Left lung (tissue), 10 donors: ENCODE data around the gene MCF2L2. TPM values are rescaled to one million over a fixed set of nuclear protein-coding genes. Genes with fewer than 3 reads are reported as not detected.

Experiments used
- ATAC-seq: fragments of 200-7000 bp; cut with Tn5 transposase; one replicate; pipeline ENCODE4 v1.9.1; 2020; ENCODE audit warnings: moderate library complexity
- DNase-seq, 4 donors: peaks; one replicate each; pipeline ENCODE4 v3.0.0-alpha.2; 2013 to 2020
- H3K27ac ChIP-seq, 2 donors: fragments of 200-600 bp; sonication (generic) in 1 of 2; one replicate each; pipeline versions ENCODE4 v1.5.0 to v1.8.0; 2020 to 2021
- H3K27me3 ChIP-seq, 2 donors: fragments of 200-600 bp; sonication (generic) in 1 of 2; one replicate each; pipeline versions ENCODE4 v1.5.0 to v1.8.0; 2020 to 2021
- H3K36me3 ChIP-seq, 2 donors: fragments of 200-600 bp; sonication (generic) in 1 of 2; one replicate each; pipeline versions ENCODE4 v1.5.0 to v1.8.0; 2020 to 2021
- H3K4me1 ChIP-seq, 2 donors: fragments of 200-600 bp; one replicate each; pipeline ENCODE4 v1.8.0; 2021
- H3K4me3 ChIP-seq, 2 donors: fragments of 200-600 bp; sonication (generic) in 1 of 2; one replicate each; pipeline versions ENCODE4 v1.5.0 to v1.8.0; 2020 to 2021; ENCODE audit warnings: mild to moderate bottlenecking in 1 of 2
- H3K9me3 ChIP-seq, 2 donors: fragments of 200-600 bp; sonication (generic) in 1 of 2; one replicate each; pipeline versions ENCODE4 v1.5.0 to v1.8.0; 2020 to 2021
- CTCF ChIP-seq, 2 donors: fragments of 200-600 bp; sonication (generic) in 1 of 2; IDR thresholded peaks; one replicate each; pipeline versions ENCODE4 v1.5.0 to v1.8.0; 2021; ENCODE audit warnings: antibody characterized with exemption in 2 of 2
- intact Hi-C, 2 donors: fragments of 100-400 bp; cut with DNase I; formaldehyde crosslinking; loops; one replicate each; pipeline versions ENCODE4 v1.11.2 to v1.14.2; 2022
- polyA plus RNA-seq, 6 donors: library from polyadenylated mRNA; unstranded; fragments of 120-200 nt; gene quantifications; one replicate each; pipeline ENCODE4 v1.2.1, GENCODE V29; 2013; ENCODE audit not compliant: insufficient read length in 6 of 6
- total RNA-seq, 2 donors: library from RNA; stranded (reverse); fragmentation: NEBNext Ultra II Directional; extraction: Animal tissue kit (Norgen Biotek cat#: 25700); gene quantifications; one replicate each; pipeline ENCODE4 v1.2.1, GENCODE V29; 2021
- donor health status: DM: no; HTN: yes; CAD: no.
- donor health status: DM: no; HTN: no; CAD: no.

Gene MCF2L2
- total and polyA plus RNA-seq, 8 donors: 0.41 to 3.5 (median 2.2) TPM

DNA sequence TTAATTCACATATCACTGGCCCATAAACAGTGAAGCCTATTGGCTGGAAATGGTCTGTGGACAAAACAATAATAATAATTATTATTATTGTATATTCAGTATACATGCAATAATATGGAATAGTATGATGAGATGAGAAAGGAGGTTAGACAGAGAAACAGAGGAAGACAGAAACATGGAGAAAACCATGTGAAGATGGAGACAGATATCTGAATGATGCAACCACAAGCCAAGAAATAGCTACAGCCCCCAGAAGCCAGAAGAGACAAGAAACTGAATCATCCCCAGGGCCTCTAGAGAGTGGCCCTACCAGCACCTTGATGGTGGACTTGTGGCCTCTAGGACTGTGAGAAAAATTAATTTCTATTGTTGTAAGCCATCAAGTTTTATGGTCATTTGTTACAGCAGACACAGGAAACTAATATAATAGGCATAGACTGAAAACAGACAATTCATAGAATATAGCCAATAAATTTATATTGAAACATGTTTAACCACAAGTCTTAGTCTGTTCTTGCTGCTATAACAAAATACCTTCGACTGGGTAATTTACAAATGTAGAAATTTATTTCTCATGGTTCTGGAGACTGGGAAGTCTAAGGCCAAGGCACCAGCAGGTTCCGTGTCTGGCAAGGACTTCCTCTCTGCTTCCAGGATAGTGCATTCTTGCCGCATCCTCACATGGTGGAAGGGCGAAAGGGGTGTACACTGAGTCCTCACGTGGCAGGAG lies 31.6 kb downstream of the MCF2L2 start:
- H3K27me3 ChIP-seq: no peaks in the 10 kb centered on the region
- no peaks in the 10 kb centered on the region for H3K4me1 ChIP-seq
- H3K27ac ChIP-seq: no peak overlapping the region
- no peak for TF ChIP-seq CTCF (IDR thresholded peaks at IDR 0.05)
- intact Hi-C loops: no loop called here
- DNase-seq (no peak), ATAC-seq (no peak)
- H3K4me3 ChIP-seq: no peak overlapping the region
- no peaks in the 10 kb centered on the region for H3K36me3 ChIP-seq
- no peaks in the 10 kb centered on the region for H3K9me3 ChIP-seq

- Histone ChIP-seq H3K27me3 (no peaks in the 10 kb centered on the region), H3K9me3 (no peaks in the 10 kb centered on the region), H3K36me3 (no peaks in the 10 kb centered on the region), H3K4me3 (no peak overlapping the region), H3K27ac (no peak overlapping the region), H3K4me1 (no peaks in the 10 kb centered on the region)
- TF ChIP-seq CTCF (IDR thresholded peaks at IDR 0.05): no peak
- ATAC-seq: peak; percentile 55
- no peak for DNase-seq
- intact Hi-C loops: no loop called here
These were observed 34.3 kb downstream of the MCF2L2 start for GRCh38 chr3:183394150-183394549.

DNA sequence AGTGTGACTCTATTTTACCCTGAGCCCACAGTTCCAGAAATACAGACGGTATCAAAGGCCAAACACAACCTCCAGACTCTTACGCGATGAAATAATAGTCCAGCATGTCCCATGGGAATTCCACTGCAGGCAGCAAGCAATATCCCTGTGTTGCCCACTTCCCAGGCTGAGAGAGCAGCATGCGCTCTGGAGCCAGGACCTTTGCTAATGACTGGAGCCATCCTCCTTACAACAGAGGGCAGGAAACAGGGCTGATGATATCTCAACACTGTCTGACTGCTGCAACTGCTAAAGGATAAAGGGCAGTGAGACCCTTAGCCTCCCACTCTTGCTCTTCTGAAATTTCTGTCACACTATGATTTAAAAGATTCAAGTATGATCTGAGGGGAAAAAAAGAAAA lies 34.8 kb downstream of the MCF2L2 start:
- H3K4me1 ChIP-seq: no peaks in the 10 kb centered on the region
- no peak for TF ChIP-seq CTCF (IDR thresholded peaks at IDR 0.05)
- intact Hi-C loops: no loop called here
- H3K27ac ChIP-seq: no peak overlapping the region
- no peaks in the 10 kb centered on the region for H3K36me3 ChIP-seq
- no peak for ATAC-seq
- H3K27me3 ChIP-seq: no peaks in the 10 kb centered on the region
- H3K4me3 ChIP-seq: no peak overlapping the region
- DNase-seq: no peak
- no peaks in the 10 kb centered on the region for H3K9me3 ChIP-seq

DNA sequence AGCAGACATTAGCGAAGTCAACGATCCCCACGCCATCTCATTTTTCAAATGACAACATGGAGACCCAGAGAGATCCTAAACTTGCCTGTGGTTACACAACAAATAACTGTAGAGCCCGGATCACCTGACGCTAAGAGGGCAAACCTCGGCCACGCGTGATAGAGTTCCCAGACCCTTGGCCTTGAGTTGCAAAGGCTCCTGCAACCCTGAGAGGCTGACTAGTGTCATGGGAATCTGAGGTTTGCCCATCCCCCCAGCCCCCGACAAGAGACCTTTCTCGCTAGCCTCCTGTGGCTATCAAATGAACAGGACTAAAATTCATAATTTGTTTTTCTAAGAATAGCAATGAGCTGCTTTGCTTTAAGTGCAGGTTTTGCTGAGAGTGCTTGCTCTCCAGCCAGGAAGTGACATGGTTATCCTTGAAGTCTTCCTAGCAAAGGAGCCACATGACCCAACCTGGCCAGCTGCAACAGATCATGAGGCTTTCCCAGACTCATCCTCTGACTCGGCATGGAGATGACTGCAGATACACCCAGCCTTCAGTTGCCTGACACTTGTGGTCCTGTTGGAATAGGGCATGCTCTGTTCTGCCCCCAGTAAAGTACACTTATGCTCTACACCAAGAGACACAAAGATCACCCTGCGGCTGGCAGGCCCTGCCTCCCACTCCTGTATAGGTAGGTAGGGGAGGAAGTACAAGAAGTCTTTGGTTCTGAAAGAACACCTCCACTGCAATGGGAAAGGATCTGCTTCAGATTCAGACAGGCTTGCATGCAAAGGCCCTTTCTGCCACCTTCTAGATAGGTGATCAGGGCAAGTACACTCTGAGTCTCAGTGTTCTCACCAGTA lies 36.0 kb downstream of the MCF2L2 start:
- no peaks in the 10 kb centered on the region for H3K4me1 ChIP-seq
- peak; percentile 55 for ATAC-seq
- no peak overlapping the region for H3K27ac ChIP-seq
- H3K27me3 ChIP-seq: no peaks in the 10 kb centered on the region
- H3K9me3 ChIP-seq: no peaks in the 10 kb centered on the region
- no peak overlapping the region for H3K4me3 ChIP-seq
- TF ChIP-seq CTCF (IDR thresholded peaks at IDR 0.05): no peak
- H3K36me3 ChIP-seq: no peaks in the 10 kb centered on the region
- no peak for DNase-seq
- intact Hi-C loops: no loop called here

DNA sequence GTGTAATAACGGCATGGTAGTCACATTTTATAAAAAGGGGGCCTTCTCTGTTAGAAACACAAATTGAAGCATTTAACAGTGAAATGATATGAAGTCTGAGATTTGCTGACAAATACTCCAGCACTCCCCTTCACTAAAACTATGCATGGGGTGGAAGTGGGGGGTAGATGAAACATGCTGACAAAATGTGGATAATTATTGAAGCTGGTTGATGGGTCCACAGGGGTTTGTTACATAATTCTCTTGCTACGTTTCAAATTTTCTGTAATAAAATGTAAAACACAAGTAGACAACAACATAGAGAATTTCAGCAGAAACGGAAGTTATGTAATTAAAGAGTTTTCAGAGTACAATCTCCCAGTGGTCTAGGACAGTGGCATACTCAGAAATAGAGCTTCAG lies 37.0 kb downstream of the MCF2L2 start:
- Histone ChIP-seq H3K9me3 (no peaks in the 10 kb centered on the region), H3K36me3 (no peaks in the 10 kb centered on the region), H3K4me1 (no peaks in the 10 kb centered on the region), H3K4me3 (no peak overlapping the region), H3K27ac (no peak overlapping the region), H3K27me3 (no peaks in the 10 kb centered on the region)
- intact Hi-C loops: no loop called here
- DNase-seq (no peak), ATAC-seq (no peak)
- no peak for TF ChIP-seq CTCF (IDR thresholded peaks at IDR 0.05)
